Measurements from ENCODE around the gene EIF2AK3.

The EIF2AK3 gene

DNA sequence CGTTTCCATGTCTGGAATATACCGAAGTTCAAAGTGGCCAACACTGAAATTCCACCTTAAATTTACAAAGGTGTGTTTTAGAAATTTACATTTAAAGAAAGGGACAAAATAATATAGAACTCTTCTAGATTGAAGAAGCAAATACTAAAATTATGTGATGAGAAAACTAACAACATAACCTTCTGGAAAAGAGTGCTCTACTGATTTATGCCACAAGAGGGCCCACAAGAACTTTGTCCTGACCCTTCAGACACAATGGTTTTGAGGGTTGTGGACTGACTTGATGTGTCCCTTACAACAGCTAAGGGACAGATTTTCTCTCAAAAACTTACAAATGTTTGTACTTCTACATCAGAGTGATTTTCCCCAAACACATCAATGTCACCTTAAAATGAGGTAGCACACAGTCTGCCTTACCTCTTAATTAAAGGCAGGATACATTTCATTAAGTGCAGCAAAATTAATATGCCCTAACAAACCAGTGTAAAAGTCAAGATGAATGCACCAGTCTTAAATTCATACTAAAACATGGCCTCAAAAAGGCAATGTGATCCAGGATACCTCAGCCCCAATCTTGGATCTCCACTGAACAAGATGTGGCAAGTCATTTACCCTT is 36.2 kb downstream of the EIF2AK3 start:
- H3K27ac ChIP-seq, result 0 out of 2 replicates have a peak overlapping the region, but pooled peaks have one; percentile 18
- TF ChIP-seq, protein P1, sequence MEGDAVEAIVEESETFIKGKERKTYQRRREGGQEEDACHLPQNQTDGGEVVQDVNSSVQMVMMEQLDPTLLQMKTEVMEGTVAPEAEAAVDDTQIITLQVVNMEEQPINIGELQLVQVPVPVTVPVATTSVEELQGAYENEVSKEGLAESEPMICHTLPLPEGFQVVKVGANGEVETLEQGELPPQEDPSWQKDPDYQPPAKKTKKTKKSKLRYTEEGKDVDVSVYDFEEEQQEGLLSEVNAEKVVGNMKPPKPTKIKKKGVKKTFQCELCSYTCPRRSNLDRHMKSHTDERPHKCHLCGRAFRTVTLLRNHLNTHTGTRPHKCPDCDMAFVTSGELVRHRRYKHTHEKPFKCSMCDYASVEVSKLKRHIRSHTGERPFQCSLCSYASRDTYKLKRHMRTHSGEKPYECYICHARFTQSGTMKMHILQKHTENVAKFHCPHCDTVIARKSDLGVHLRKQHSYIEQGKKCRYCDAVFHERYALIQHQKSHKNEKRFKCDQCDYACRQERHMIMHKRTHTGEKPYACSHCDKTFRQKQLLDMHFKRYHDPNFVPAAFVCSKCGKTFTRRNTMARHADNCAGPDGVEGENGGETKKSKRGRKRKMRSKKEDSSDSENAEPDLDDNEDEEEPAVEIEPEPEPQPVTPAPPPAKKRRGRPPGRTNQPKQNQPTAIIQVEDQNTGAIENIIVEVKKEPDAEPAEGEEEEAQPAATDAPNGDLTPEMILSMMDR (IDR thresholded peaks at IDR 0.05; ENCODE audit: low read depth, low read length), result peak; percentile 64
- peaks cover 28% of the 10 kb centered on the region for H3K36me3 ChIP-seq
- H3K4me3 ChIP-seq (ENCODE audit: low read depth, low read length), result no peak overlapping the region
- no peaks in the 10 kb centered on the region for H3K27me3 ChIP-seq (ENCODE audit: insufficient read depth, low read depth, severe bottlenecking)
- DNase-seq, result peak; percentile 34
- no peaks in the 10 kb centered on the region for H3K9me3 ChIP-seq (ENCODE audit: severe bottlenecking)

DNA sequence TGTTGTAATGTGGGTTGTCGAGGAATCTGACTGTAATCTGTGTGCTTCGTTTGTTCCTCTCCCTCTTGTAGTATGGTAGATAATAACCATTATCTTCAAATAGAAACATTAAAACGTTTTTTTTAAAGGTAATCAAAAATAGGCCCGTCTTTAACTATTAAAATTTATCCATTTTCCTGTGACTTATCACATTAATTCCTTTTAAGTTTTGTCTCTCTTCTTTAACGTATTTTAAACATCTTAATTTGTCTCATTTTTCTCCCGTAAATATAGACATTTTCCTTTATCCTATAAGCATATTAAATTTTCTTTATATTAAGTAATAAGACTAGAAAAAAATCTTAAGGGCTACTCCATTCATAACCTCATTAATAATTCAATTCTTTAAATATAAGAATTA is 41.3 kb downstream of the EIF2AK3 start:
- TF ChIP-seq, protein P1 (IDR thresholded peaks at IDR 0.05; ENCODE audit: low read depth, low read length), result no peak
- no peak for DNase-seq
- Histone ChIP-seq H3K27ac (no peak overlapping the region), H3K36me3 (peaks cover 39% of the 10 kb centered on the region), H3K9me3 (ENCODE audit: severe bottlenecking) (no peaks in the 10 kb centered on the region), H3K27me3 (ENCODE audit: insufficient read depth, low read depth, severe bottlenecking) (no peaks in the 10 kb centered on the region), H3K4me3 (ENCODE audit: low read depth, low read length) (no peak overlapping the region)

DNA sequence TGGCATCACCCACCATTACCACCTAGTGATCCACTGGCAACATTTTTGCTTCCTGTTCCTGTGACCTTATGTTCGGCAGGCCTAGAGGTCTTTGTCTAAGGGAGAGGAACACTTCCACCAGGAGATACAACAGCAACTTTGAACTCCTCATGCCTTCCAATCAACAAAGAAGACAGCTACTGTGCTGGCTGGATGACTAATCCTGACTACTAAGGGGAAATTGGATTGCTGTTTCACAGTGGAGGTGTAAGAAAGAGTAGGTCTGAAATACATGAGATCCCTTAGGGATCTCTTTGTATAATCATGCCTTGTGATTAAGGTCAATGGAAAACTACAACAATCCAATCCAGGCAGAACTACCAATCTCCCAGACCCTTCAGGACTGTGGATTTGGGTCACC is 45.2 kb downstream of the EIF2AK3 start:
- no peak overlapping the region for H3K4me3 ChIP-seq (ENCODE audit: low read depth, low read length)
- peaks cover 24% of the 10 kb centered on the region for H3K36me3 ChIP-seq
- no peak for DNase-seq
- TF ChIP-seq, protein P1 (IDR thresholded peaks at IDR 0.05; ENCODE audit: low read depth, low read length), result no peak
- no peaks in the 10 kb centered on the region for H3K9me3 ChIP-seq (ENCODE audit: severe bottlenecking)
- H3K27me3 ChIP-seq (ENCODE audit: insufficient read depth, low read depth, severe bottlenecking), result no peaks in the 10 kb centered on the region
- no peak overlapping the region for H3K27ac ChIP-seq

DNA sequence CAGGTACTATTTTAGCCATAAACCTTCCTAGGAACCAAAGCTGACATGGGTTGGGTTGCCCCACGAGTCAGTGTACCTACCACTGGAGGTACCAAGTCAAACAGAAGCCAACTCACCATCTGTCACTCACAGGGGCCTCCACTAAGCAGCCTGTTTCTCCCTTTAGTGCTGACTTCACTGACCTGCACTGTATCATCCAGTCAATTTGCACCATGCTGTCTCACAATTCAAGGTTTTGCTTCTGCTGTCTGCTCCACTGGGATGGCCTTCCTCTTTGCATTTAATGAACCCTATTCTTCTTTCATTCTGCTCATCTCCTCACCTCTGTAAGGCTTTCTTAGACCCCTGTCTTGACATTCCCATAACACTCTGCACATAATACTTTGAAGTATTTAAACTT is 47.2 kb downstream of the EIF2AK3 start:
- Histone ChIP-seq H3K4me3 (ENCODE audit: low read depth, low read length) (no peak overlapping the region), H3K36me3 (peaks cover 24% of the 10 kb centered on the region), H3K27me3 (ENCODE audit: insufficient read depth, low read depth, severe bottlenecking) (no peaks in the 10 kb centered on the region), H3K27ac (no peak overlapping the region), H3K9me3 (ENCODE audit: severe bottlenecking) (no peaks in the 10 kb centered on the region)
- no peak for DNase-seq
- TF ChIP-seq, protein P1 (IDR thresholded peaks at IDR 0.05; ENCODE audit: low read depth, low read length), result no peak

DNA sequence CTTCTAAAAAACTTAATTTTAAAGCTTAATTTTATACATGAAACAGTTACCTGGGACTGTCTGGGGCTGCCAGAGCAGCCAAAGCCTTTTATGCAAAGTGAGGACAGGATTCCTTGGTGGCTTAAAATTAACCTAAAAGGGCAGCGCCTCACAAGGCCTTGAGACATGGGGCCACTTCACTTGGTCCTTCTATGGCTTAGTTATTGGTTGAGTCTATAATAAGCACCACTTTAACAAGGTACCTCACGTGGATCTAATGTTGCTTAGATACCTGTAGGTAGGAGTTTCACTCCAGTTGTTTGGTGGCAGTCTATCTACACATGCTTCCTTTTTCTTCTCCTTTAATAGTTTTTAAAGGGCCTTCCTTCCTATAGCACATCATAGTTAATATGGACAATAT is 51.6 kb downstream of the EIF2AK3 start:
- DNase-seq, result no peak
- no peak overlapping the region for H3K4me3 ChIP-seq (ENCODE audit: low read depth, low read length)
- TF ChIP-seq, protein P1 (IDR thresholded peaks at IDR 0.05; ENCODE audit: low read depth, low read length), result no peak
- H3K27me3 ChIP-seq (ENCODE audit: insufficient read depth, low read depth, severe bottlenecking), result no peaks in the 10 kb centered on the region
- peaks cover 21% of the 10 kb centered on the region for H3K36me3 ChIP-seq
- H3K9me3 ChIP-seq (ENCODE audit: severe bottlenecking), result no peaks in the 10 kb centered on the region
- H3K27ac ChIP-seq, result no peak overlapping the region

DNA sequence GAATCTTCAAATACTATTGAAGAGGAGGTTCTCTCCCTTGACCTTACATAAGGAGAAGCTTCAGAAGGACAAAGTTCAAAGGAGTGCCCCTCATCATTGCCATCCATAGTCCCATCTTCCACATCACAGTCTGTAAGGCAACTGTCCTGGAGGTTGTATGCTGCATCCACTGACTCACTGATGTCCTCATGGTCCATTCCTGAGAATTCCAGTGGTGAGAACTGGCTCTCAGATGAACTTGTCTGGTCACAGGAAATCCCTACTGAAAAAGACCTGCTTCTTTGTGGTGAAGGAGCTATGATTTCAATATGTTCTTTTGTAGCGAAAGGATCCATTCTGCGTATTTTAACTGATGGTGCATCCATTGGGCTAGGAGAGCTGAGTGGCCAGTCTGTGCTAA is 52.2 kb downstream of the EIF2AK3 start:
- TF ChIP-seq, protein P1 (IDR thresholded peaks at IDR 0.05; ENCODE audit: low read depth, low read length), result no peak
- no peak overlapping the region for H3K4me3 ChIP-seq (ENCODE audit: low read depth, low read length)
- DNase-seq, result no peak
- H3K27ac ChIP-seq, result no peak overlapping the region
- no peaks in the 10 kb centered on the region for H3K27me3 ChIP-seq (ENCODE audit: insufficient read depth, low read depth, severe bottlenecking)
- peaks cover 21% of the 10 kb centered on the region for H3K36me3 ChIP-seq
- H3K9me3 ChIP-seq (ENCODE audit: severe bottlenecking), result no peaks in the 10 kb centered on the region

Measured in WERI-Rb-1 (cell line).